ENCODE measurements around the gene NKAIN2.
"Not testable (repeated sequence)": the region's sequence is repeated elsewhere in the genome, so short reads cannot be mapped to it uniquely, and the experiment has no call there.

Gene NKAIN2

GRCh38 chr6:124723671-124724070 lies 920.0 kb downstream of the NKAIN2 start:
- in situ Hi-C loops (cut with MboI; ENCODE audit: low pct_unique_long_range_greater_than_20kb, low sequenced_read_pairs): no loop called here
- no peak for DNase-seq

GRCh38 chr6:124737804-124738203 lies 934.1 kb downstream of the NKAIN2 start:
- in situ Hi-C loops (cut with MboI; ENCODE audit: low pct_unique_long_range_greater_than_20kb, low sequenced_read_pairs); DNase-seq: not testable (repeated sequence)

GRCh38 chr6:124738482-124738881 lies 934.8 kb downstream of the NKAIN2 start:
- DNase-seq: no peak
- in situ Hi-C loops (cut with MboI; ENCODE audit: low pct_unique_long_range_greater_than_20kb, low sequenced_read_pairs): no loop called here

- in situ Hi-C loops (cut with MboI; ENCODE audit: low pct_unique_long_range_greater_than_20kb, low sequenced_read_pairs): no loop called here
- DNase-seq: no peak
These were observed 937.7 kb downstream of the NKAIN2 start for GRCh38 chr6:124741341-124741740.

- no peak for DNase-seq
- in situ Hi-C loops (cut with MboI; ENCODE audit: low pct_unique_long_range_greater_than_20kb, low sequenced_read_pairs): no loop called here
These were observed 939.3 kb downstream of the NKAIN2 start for GRCh38 chr6:124742971-124743370.

GRCh38 chr6:124743420-124743819 lies 939.8 kb downstream of the NKAIN2 start:
- DNase-seq: no peak
- in situ Hi-C loops (cut with MboI; ENCODE audit: low pct_unique_long_range_greater_than_20kb, low sequenced_read_pairs): no loop called here

GRCh38 chr6:124747349-124747748 lies 943.7 kb downstream of the NKAIN2 start:
- no peak for DNase-seq
- in situ Hi-C loops (cut with MboI; ENCODE audit: low pct_unique_long_range_greater_than_20kb, low sequenced_read_pairs): no loop called here

- in situ Hi-C loops (cut with MboI; ENCODE audit: low pct_unique_long_range_greater_than_20kb, low sequenced_read_pairs): no loop called here
These were observed 945.1 kb downstream of the NKAIN2 start for GRCh38 chr6:124748778-124749177.

GRCh38 chr6:124753001-124753400 lies 949.3 kb downstream of the NKAIN2 start:
- DNase-seq: no peak
- in situ Hi-C loops (cut with MboI; ENCODE audit: low pct_unique_long_range_greater_than_20kb, low sequenced_read_pairs): no loop called here

More at GRCh38 chr6:124748778-124749177, 945.1 kb downstream of the NKAIN2 start:
- no peak for DNase-seq

- in situ Hi-C loops (cut with MboI; ENCODE audit: low pct_unique_long_range_greater_than_20kb, low sequenced_read_pairs): no loop called here
- no peak for DNase-seq
These were observed 950.0 kb downstream of the NKAIN2 start for GRCh38 chr6:124753562-124754105.

GRCh38 chr6:124755321-124755720 lies 951.7 kb downstream of the NKAIN2 start:
- in situ Hi-C loops (cut with MboI; ENCODE audit: low pct_unique_long_range_greater_than_20kb, low sequenced_read_pairs): no loop called here

GRCh38 chr6:124757560-124757959 lies 953.9 kb downstream of the NKAIN2 start:
- no peak for DNase-seq
- in situ Hi-C loops (cut with MboI; ENCODE audit: low pct_unique_long_range_greater_than_20kb, low sequenced_read_pairs): no loop called here

More at GRCh38 chr6:124755321-124755720, 951.7 kb downstream of the NKAIN2 start:
- DNase-seq: no peak

- no peak for DNase-seq
- in situ Hi-C loops (cut with MboI; ENCODE audit: low pct_unique_long_range_greater_than_20kb, low sequenced_read_pairs): no loop called here
These were observed 955.0 kb downstream of the NKAIN2 start for GRCh38 chr6:124758663-124759062.

GRCh38 chr6:124765280-124765679 lies 961.6 kb downstream of the NKAIN2 start:
- in situ Hi-C loops (cut with MboI; ENCODE audit: low pct_unique_long_range_greater_than_20kb, low sequenced_read_pairs): no loop called here
- DNase-seq: no peak

- in situ Hi-C loops (cut with MboI; ENCODE audit: low pct_unique_long_range_greater_than_20kb, low sequenced_read_pairs): no loop called here
- DNase-seq: no peak
These were observed 964.6 kb downstream of the NKAIN2 start for GRCh38 chr6:124768224-124768623.

- no peak for DNase-seq
- in situ Hi-C loops (cut with MboI; ENCODE audit: low pct_unique_long_range_greater_than_20kb, low sequenced_read_pairs): no loop called here
These were observed 966.3 kb downstream of the NKAIN2 start for GRCh38 chr6:124769811-124770544.

GRCh38 chr6:124770784-124771183 lies 967.1 kb downstream of the NKAIN2 start:
- DNase-seq: no peak
- in situ Hi-C loops (cut with MboI; ENCODE audit: low pct_unique_long_range_greater_than_20kb, low sequenced_read_pairs): no loop called here

- in situ Hi-C loops (cut with MboI; ENCODE audit: low pct_unique_long_range_greater_than_20kb, low sequenced_read_pairs): no loop called here
These were observed 969.2 kb downstream of the NKAIN2 start for GRCh38 chr6:124772733-124773319.

GRCh38 chr6:124775121-124775520 lies 971.5 kb downstream of the NKAIN2 start:
- in situ Hi-C loops (cut with MboI; ENCODE audit: low pct_unique_long_range_greater_than_20kb, low sequenced_read_pairs): no loop called here
- no peak for DNase-seq

More at GRCh38 chr6:124772733-124773319, 969.2 kb downstream of the NKAIN2 start:
- no peak for DNase-seq

- in situ Hi-C loops (cut with MboI; ENCODE audit: low pct_unique_long_range_greater_than_20kb, low sequenced_read_pairs): no loop called here
These were observed 974.2 kb downstream of the NKAIN2 start for GRCh38 chr6:124777863-124778262.

More at GRCh38 chr6:124777863-124778262, 974.2 kb downstream of the NKAIN2 start:
- DNase-seq: no peak
